Measurements from ENCODE around the gene TAP2. TPM values are rescaled to one million over a fixed set of nuclear protein-coding genes. Genes with fewer than 3 reads are reported as not detected.

Gene TAP2
- total and polyA plus RNA-seq, 2 of the 13 experiments (the other 11 are each of a cell fraction or from before 2014, with no cell fraction given) = 10.3 to 17.6 TPM

GRCh38 chr6:32843979-32844838 lies 5.7 kb upstream of the TAP2 start, which contains the start of gene PSMB8 (continued):
- peak; percentile 62 for TF ChIP-seq UBTF (CRISPR knock-in tag; IDR thresholded peaks at IDR 0.05)
- TF ChIP-seq CCDC6 (CRISPR knock-in tag; IDR thresholded peaks at IDR 0.05) = no peak; the same call in 1 of the 2 replicates
- no peak for TF ChIP-seq RBM22 (optimal IDR thresholded peaks at IDR 0.05; ENCODE audit: low read length)
- no peak for TF ChIP-seq TEF (CRISPR knock-in tag; IDR thresholded peaks at IDR 0.05)
- no peak for TF ChIP-seq SCMH1 (CRISPR knock-in tag; IDR thresholded peaks at IDR 0.05; ENCODE audit: borderline replicate concordance)
- TF ChIP-seq GLMP (CRISPR knock-in tag; IDR thresholded peaks at IDR 0.05; ENCODE audit: borderline replicate concordance) = no peak
- 0 out of 2 replicates have a peak, but pooled peaks have one; percentile 42 for TF ChIP-seq FUBP1 (CRISPR knock-in tag; IDR thresholded peaks at IDR 0.05; ENCODE audit: borderline replicate concordance)
- 0 out of 2 replicates have a peak, but pooled peaks have one; percentile 11 for TF ChIP-seq ZBTB10 (CRISPR knock-in tag; IDR thresholded peaks at IDR 0.05; ENCODE audit: borderline replicate concordance)
- no peak for TF ChIP-seq E2F5 (CRISPR knock-in tag; conservative IDR thresholded peaks at IDR 0.05)
- no peak for TF ChIP-seq MATR3 (CRISPR knock-in tag; IDR thresholded peaks at IDR 0.05)
- no peak for TF ChIP-seq ZNF800 (CRISPR knock-in tag; IDR thresholded peaks at IDR 0.05)
- TF ChIP-seq ZNF513 (CRISPR knock-in tag; conservative IDR thresholded peaks at IDR 0.05) = no peak
- no peak for TF ChIP-seq SRF (IDR thresholded peaks at IDR 0.05; ENCODE audit: low read depth, low read length)
